Fibroblast of lung (primary cell): ENCODE measurements around the gene FN3KRP. TPM values are rescaled to one million over a fixed set of nuclear protein-coding genes. Genes with fewer than 3 reads are reported as not detected.

Experiments
- DNase-seq, 2 donors: peaks; one replicate each; pipeline versions ENCODE4 v3.0.0 to v3.0.0-alpha.2; 2010; ENCODE audit warnings: low read depth in 2 of 2
- H2AFZ ChIP-seq: 2 replicates; pipeline ENCODE4 v1.5.1; 2012; ENCODE audit warnings: low read length, control low read depth, inconsistent platforms
- H3K27ac ChIP-seq: 2 replicates; pipeline ENCODE4 v1.5.1; 2011; ENCODE audit warnings: low read length, control low read depth; ENCODE audit not compliant: insufficient read depth
- H3K27me3 ChIP-seq: 2 replicates; pipeline ENCODE4 v1.5.1; 2011; ENCODE audit warnings: mild to moderate bottlenecking, low read length; ENCODE audit not compliant: control insufficient read depth, insufficient read depth
- H3K36me3 ChIP-seq: 2 replicates; pipeline ENCODE4 v1.5.1; 2011; ENCODE audit warnings: low read length; ENCODE audit not compliant: control insufficient read depth, insufficient read depth
- H3K4me1 ChIP-seq: 2 replicates; pipeline ENCODE4 v1.5.1; 2011; ENCODE audit warnings: low read length; ENCODE audit not compliant: control insufficient read depth, insufficient read depth; ENCODE audit errors: extremely low read depth
- H3K4me2 ChIP-seq: 2 replicates; pipeline ENCODE4 v1.5.1; 2011; ENCODE audit warnings: low read length, control low read depth; ENCODE audit not compliant: insufficient read depth; ENCODE audit errors: extremely low read depth
- H3K4me3 ChIP-seq, 4 experiments: fragments of 200-600 bp in 1 of 4; sonication (generic) in 1 of 4; replicated peaks in 1 of 4; 2 replicates each; pipeline ENCODE4 v1.5.1; 2011 to 2016; ENCODE audit warnings: low read length in 4 of 4, low read depth in 3 of 4, mild to moderate bottlenecking in 3 of 4, control low read depth in 2 of 4, inconsistent platforms in 1 of 4, mixed read lengths in 1 of 4; ENCODE audit not compliant: insufficient read depth in 1 of 4; ENCODE audit errors: control extremely low read depth in 1 of 4
- H3K79me2 ChIP-seq: 2 replicates; pipeline ENCODE4 v1.5.1; 2012; ENCODE audit warnings: mild to moderate bottlenecking, low read length, inconsistent platforms; ENCODE audit not compliant: control insufficient read depth, insufficient read depth
- H3K9ac ChIP-seq: 2 replicates; pipeline ENCODE4 v1.5.1; 2011; ENCODE audit warnings: mild to moderate bottlenecking, low read length, control low read depth; ENCODE audit not compliant: insufficient read depth
- H3K9me3 ChIP-seq: 2 replicates; pipeline ENCODE4 v1.5.1; 2012; ENCODE audit warnings: low read depth, low read length; ENCODE audit not compliant: control insufficient read depth, insufficient read depth
- H4K20me1 ChIP-seq: 2 replicates; pipeline ENCODE4 v1.5.1; 2011; ENCODE audit warnings: low read length; ENCODE audit not compliant: control insufficient read depth, insufficient read depth; ENCODE audit errors: extremely low read depth
- CTCF ChIP-seq, 2 donors: IDR thresholded peaks in 1 of 2; conservative IDR thresholded peaks in 1 of 2; 1 replicate in 1 of 2; 2 replicates in 1 of 2; pipeline ENCODE4 v1.5.1; 2011 to 2012; ENCODE audit warnings: low read length in 2 of 2, control low read depth in 1 of 2, inconsistent platforms in 1 of 2, low read depth in 1 of 2, mild to moderate bottlenecking in 1 of 2
- EZH2 ChIP-seq: IDR thresholded peaks from 2 replicates; pipeline ENCODE4 v1.5.1; 2012; ENCODE audit warnings: low read length, control low read depth, mild to moderate bottlenecking; ENCODE audit errors: missing control alignments
- polyA plus RNA-seq, 2 donors: library from polyadenylated mRNA; depleted of rRNA in 1 of 2; stranded (reverse) in 1 of 2; unstranded in 1 of 2; fragments of >200 nt; gene quantifications; 2 replicates each; pipeline ENCODE4 v1.2.1, GENCODE V29; 2011 to 2012; ENCODE audit warnings: missing spikeins in 1 of 2
- total RNA-seq: library from RNA; depleted of rRNA; stranded (reverse); fragments of >200 nt; gene quantifications from 2 replicates; pipeline ENCODE4 v1.2.1, GENCODE V29; 2014

FN3KRP gene
- total and polyA plus RNA-seq, 2 donors (not counting 1 experiment from before 2014, with no cell fraction given): 13.2 to 16.5 TPM

GRCh38 chr17:82775001-82775823 lies 58.7 kb downstream of the FN3KRP start:
- no peak for TF ChIP-seq EZH2
- TF ChIP-seq CTCF (conservative IDR thresholded peaks at IDR 0.05 in 1 of 2, IDR thresholded peaks at IDR 0.05 in 1 of 2; ENCODE audit: low read depth in 1 of 2, low read length in 2 of 2): peak; percentile 59 to 74
- H3K9me3 ChIP-seq: no peaks in the 10 kb centered on the region
- H3K27me3 ChIP-seq: no peaks in the 10 kb centered on the region
- no peak overlapping the region for H3K27ac ChIP-seq
- no peak overlapping the region for H3K9ac ChIP-seq
- no peak overlapping the region for H2AFZ ChIP-seq
- peaks cover 2% of the 10 kb centered on the region for H3K36me3 ChIP-seq
- DNase-seq: peak; percentile 34 to 40
- peak overlapping the region in 1 of 4 experiments; percentile 25 for H3K4me3 ChIP-seq
- no peaks in the 10 kb centered on the region for H3K79me2 ChIP-seq
- H3K4me1 ChIP-seq: peaks cover 4% of the 10 kb centered on the region
- no peak overlapping the region for H3K4me2 ChIP-seq
- H4K20me1 ChIP-seq: no peaks in the 10 kb centered on the region

GRCh38 chr17:82776454-82776853 lies 59.9 kb downstream of the FN3KRP start:
- Histone ChIP-seq H4K20me1 (no peaks in the 10 kb centered on the region), H3K79me2 (no peaks in the 10 kb centered on the region)
- TF ChIP-seq EZH2: no peak
- TF ChIP-seq CTCF (conservative IDR thresholded peaks at IDR 0.05 in 1 of 2, IDR thresholded peaks at IDR 0.05 in 1 of 2; ENCODE audit: low read depth in 1 of 2, low read length in 2 of 2): no peak

More at GRCh38 chr17:82776454-82776853, 59.9 kb downstream of the FN3KRP start:
- Histone ChIP-seq H3K9me3 (no peaks in the 10 kb centered on the region), H2AFZ (no peak overlapping the region), H3K4me1 (peaks cover 5% of the 10 kb centered on the region), H3K27ac (no peak overlapping the region), H3K27me3 (no peaks in the 10 kb centered on the region), H3K36me3 (peaks cover 2% of the 10 kb centered on the region), H3K4me3 (no peak overlapping the region), H3K4me2 (no peak overlapping the region), H3K9ac (no peak overlapping the region)
- DNase-seq: no peak

Other genes with a start within 250 kb of the FN3KRP start
- 25.4 and 33.2 TPM in 2 replicates for gene FOXK2, start 197.0 kb upstream of the FN3KRP start, total RNA-seq
- gene FOXK2, start 197.0 kb upstream of the FN3KRP start, polyA plus RNA-seq: 23.5 and 24.2 TPM in 2 replicates
- 51.6 and 66.2 TPM in 2 replicates for gene WDR45B, start 68.3 kb upstream of the FN3KRP start, total RNA-seq
- 80.9 and 95.2 TPM in 2 replicates for gene WDR45B, start 68.3 kb upstream of the FN3KRP start, polyA plus RNA-seq
- gene RAB40B, start 18.0 kb upstream of the FN3KRP start, total RNA-seq: 3.3 and 3.6 TPM in 2 replicates
- gene RAB40B, start 18.0 kb upstream of the FN3KRP start, polyA plus RNA-seq: 3.3 and 5.9 TPM in 2 replicates
- gene FN3K, start 18.9 kb downstream of the FN3KRP start, total RNA-seq: 5.6 and 8.9 TPM in 2 replicates
- 0.61 and 0.69 TPM in 2 replicates for gene FN3K, start 18.9 kb downstream of the FN3KRP start, polyA plus RNA-seq
- gene TBCD, start 35.4 kb downstream of the FN3KRP start, total RNA-seq: 24.9 and 36.7 TPM in 2 replicates
- 22.1 and 56.7 TPM in 2 replicates for gene TBCD, start 35.4 kb downstream of the FN3KRP start, polyA plus RNA-seq
- not detected in 2 replicates for gene ZNF750, start 123.3 kb downstream of the FN3KRP start, total RNA-seq
- gene ZNF750, start 123.3 kb downstream of the FN3KRP start, polyA plus RNA-seq: not detected in 2 replicates